UCSD-AML1 (cell line): Measurements from ENCODE around the gene SLC6A18.

Source experiments
- DNase-seq: peaks from one replicate; lab custom pipeline; 2025; ENCODE audit not compliant: unreplicated experiment; lab: John Stamatoyannopoulos, UW

SLC6A18 gene

GRCh38 chr5:1202026-1202797, 23.0 kb upstream of the SLC6A18 start:
- no peak for DNase-seq

GRCh38 chr5:1202798-1203185, 22.4 kb upstream of the SLC6A18 start:
- DNase-seq = no peak

- no peak for DNase-seq
These were observed 21.7 kb upstream of the SLC6A18 start for GRCh38 chr5:1203311-1203967.

GRCh38 chr5:1203968-1204692, 21.1 kb upstream of the SLC6A18 start:
- DNase-seq = no peak

GRCh38 chr5:1204693-1205242, 20.4 kb upstream of the SLC6A18 start:
- DNase-seq = no peak

- DNase-seq = no peak
These were observed 19.7 kb upstream of the SLC6A18 start for GRCh38 chr5:1205255-1206180.

- DNase-seq = no peak
These were observed 18.4 kb upstream of the SLC6A18 start for GRCh38 chr5:1206521-1207412.

GRCh38 chr5:1207555-1207954, 17.6 kb upstream of the SLC6A18 start:
- no peak for DNase-seq

- DNase-seq = no peak
These were observed 16.9 kb upstream of the SLC6A18 start for GRCh38 chr5:1208221-1208742.

GRCh38 chr5:1208743-1209488, 16.3 kb upstream of the SLC6A18 start:
- no peak for DNase-seq

- no peak for DNase-seq
These were observed 15.7 kb upstream of the SLC6A18 start for GRCh38 chr5:1209489-1209852.

- DNase-seq = no peak
These were observed 15.0 kb upstream of the SLC6A18 start for GRCh38 chr5:1209896-1210776.

GRCh38 chr5:1210832-1211251, 14.3 kb upstream of the SLC6A18 start:
- DNase-seq = no peak

- DNase-seq = no peak
These were observed 13.5 kb upstream of the SLC6A18 start for GRCh38 chr5:1211701-1212100.

- DNase-seq = no peak
These were observed 12.9 kb upstream of the SLC6A18 start for GRCh38 chr5:1212271-1212670.

GRCh38 chr5:1212881-1213280, 12.3 kb upstream of the SLC6A18 start:
- no peak for DNase-seq

GRCh38 chr5:1213508-1214162, 11.5 kb upstream of the SLC6A18 start:
- DNase-seq = no peak
